ENCODE data around the gene PLCB3. TPM values are rescaled to one million over a fixed set of nuclear protein-coding genes. Genes with fewer than 3 reads are reported as not detected.
A peak's percentile ranks its signal among the peaks of the same experiment; 100 is the strongest.

PLCB3 gene
- polyA plus RNA-seq, 1 experiment = 30.2 TPM

GRCh38 chr11:64222651-64223000, 28.7 kb upstream of the PLCB3 start:
- TF ChIP-seq CTCF (IDR thresholded peaks at IDR 0.05; ENCODE audit: insufficient read depth, low read depth, low read length) = no peak
- CTCF ChIA-PET = interaction anchor here (4.8 kb wide), 1 partner anchor 17 kb away, joined by 26 read pairs; the partner anchor contains the start of gene FERMT3
- Histone ChIP-seq H3K27me3 (ENCODE audit: control insufficient read depth, insufficient read depth, low read length) (no peaks in the 10 kb centered on the region), H3K4me3 (ENCODE audit: low read depth, low read length) (no peak overlapping the region), H3K36me3 (ENCODE audit: control insufficient read depth, insufficient read depth, low read length) (peaks cover 17% of the 10 kb centered on the region)
- POLR2A ChIA-PET = no interaction called here
- no peak for DNase-seq (ENCODE audit: low read depth)

GRCh38 chr11:64223001-64223651, 28.2 kb upstream of the PLCB3 start:
- POLR2A ChIA-PET = no interaction called here
- Histone ChIP-seq H3K4me3 (ENCODE audit: low read depth, low read length) (no peak overlapping the region), H3K36me3 (ENCODE audit: control insufficient read depth, insufficient read depth, low read length) (peaks cover 17% of the 10 kb centered on the region), H3K27me3 (ENCODE audit: control insufficient read depth, insufficient read depth, low read length) (no peaks in the 10 kb centered on the region)
- CTCF ChIA-PET = interaction anchor here (0.8 to 4.8 kb wide), 5 partner anchors 7 to 80 kb away, joined by 3 to 26 read pairs (median 6); partner anchors contain the start of gene FERMT3
- DNase-seq (ENCODE audit: low read depth) = no peak
- TF ChIP-seq CTCF (IDR thresholded peaks at IDR 0.05; ENCODE audit: insufficient read depth, low read depth, low read length) = no peak

GRCh38 chr11:64224151-64224890, 27.0 kb upstream of the PLCB3 start:
- ChIA-PET POLR2A (no interaction called here), CTCF (interaction anchor here (0.8 to 4.8 kb wide), 7 partner anchors 8 to 79 kb away, joined by 3 to 26 read pairs (median 5); partner anchors contain the start of gene FERMT3)
- no peak for DNase-seq (ENCODE audit: low read depth)

GRCh38 chr11:64224891-64225607, 26.3 kb upstream of the PLCB3 start:
- TF ChIP-seq CTCF (IDR thresholded peaks at IDR 0.05; ENCODE audit: insufficient read depth, low read depth, low read length) = no peak
- POLR2A ChIA-PET = no interaction called here
- H3K36me3 ChIP-seq (ENCODE audit: control insufficient read depth, insufficient read depth, low read length) = peaks cover 17% of the 10 kb centered on the region
- no peak for DNase-seq (ENCODE audit: low read depth)
- H3K27me3 ChIP-seq (ENCODE audit: control insufficient read depth, insufficient read depth, low read length) = no peaks in the 10 kb centered on the region
- CTCF ChIA-PET = interaction anchor here (1.3 to 4.8 kb wide), 3 partner anchors 9 to 27 kb away, joined by 4 to 26 read pairs (median 6); partner anchors contain the start of gene FERMT3
- H3K4me3 ChIP-seq (ENCODE audit: low read depth, low read length) = peak overlapping the region; percentile 69

More at GRCh38 chr11:64224151-64224890, 27.0 kb upstream of the PLCB3 start:
- Histone ChIP-seq H3K27me3 (ENCODE audit: control insufficient read depth, insufficient read depth, low read length) (no peaks in the 10 kb centered on the region), H3K4me3 (ENCODE audit: low read depth, low read length) (no peak overlapping the region), H3K36me3 (ENCODE audit: control insufficient read depth, insufficient read depth, low read length) (peaks cover 17% of the 10 kb centered on the region)
- TF ChIP-seq CTCF (IDR thresholded peaks at IDR 0.05; ENCODE audit: insufficient read depth, low read depth, low read length) = no peak
